ACC112 (cell line): ENCODE data around the gene ATP13A3.

Experiments used
- H2AFZ ChIP-seq: fragments of 200-600 bp; sonication (generic); one replicate; pipeline ENCODE4 v1.6.0; 2017; ENCODE audit warnings: antibody characterized with exemption, low read length; ENCODE audit not compliant: unreplicated experiment
- H3K27ac ChIP-seq: fragments of 200-600 bp; sonication (generic); 2 replicates; pipeline ENCODE4 v1.5.1; 2014; ENCODE audit warnings: low read depth, mild to moderate bottlenecking, antibody characterized with exemption, low read length, moderate library complexity
- H3K27me3 ChIP-seq: fragments of 200-600 bp; sonication (generic); 2 replicates; pipeline ENCODE4 v1.6.1; 2014; ENCODE audit warnings: mild to moderate bottlenecking, antibody characterized with exemption, low read length, moderate library complexity, mixed read lengths; ENCODE audit not compliant: insufficient read depth
- H3K36me3 ChIP-seq: fragments of 200-600 bp; sonication (generic); 2 replicates; pipeline ENCODE4 v1.6.1; 2016; ENCODE audit warnings: mild to moderate bottlenecking, antibody characterized with exemption, low read length, moderate library complexity, mixed read lengths; ENCODE audit not compliant: insufficient read depth
- H3K4me1 ChIP-seq: fragments of 200-600 bp; sonication (generic); one replicate; pipeline ENCODE4 v1.6.1; 2016; ENCODE audit warnings: low read length, mixed read lengths; ENCODE audit not compliant: insufficient read depth, unreplicated experiment, control insufficient read depth
- H3K4me3 ChIP-seq: fragments of 200-600 bp; sonication (generic); 2 replicates; pipeline ENCODE4 v1.5.1; 2014; ENCODE audit warnings: mild to moderate bottlenecking, low read depth, low read length
- H3K79me2 ChIP-seq: fragments of 200-600 bp; sonication (generic); one replicate; pipeline ENCODE4 v1.6.0; 2016; ENCODE audit warnings: low read length; ENCODE audit not compliant: control insufficient read depth, unreplicated experiment, insufficient read depth

The ATP13A3 gene

GRCh38 chr3:194364652-194365434 is 122.0 kb downstream of the ATP13A3 start:
- no peak overlapping the region for H3K4me3 ChIP-seq
- H3K36me3 ChIP-seq: no peaks in the 10 kb centered on the region
- peaks cover 5% of the 10 kb centered on the region; the same call in 1 of the 2 replicates for H3K27me3 ChIP-seq
- peaks cover 24% of the 10 kb centered on the region for H3K4me1 ChIP-seq
- no peak overlapping the region for H3K27ac ChIP-seq
- no peaks in the 10 kb centered on the region for H3K79me2 ChIP-seq
- no peak overlapping the region for H2AFZ ChIP-seq

DNA sequence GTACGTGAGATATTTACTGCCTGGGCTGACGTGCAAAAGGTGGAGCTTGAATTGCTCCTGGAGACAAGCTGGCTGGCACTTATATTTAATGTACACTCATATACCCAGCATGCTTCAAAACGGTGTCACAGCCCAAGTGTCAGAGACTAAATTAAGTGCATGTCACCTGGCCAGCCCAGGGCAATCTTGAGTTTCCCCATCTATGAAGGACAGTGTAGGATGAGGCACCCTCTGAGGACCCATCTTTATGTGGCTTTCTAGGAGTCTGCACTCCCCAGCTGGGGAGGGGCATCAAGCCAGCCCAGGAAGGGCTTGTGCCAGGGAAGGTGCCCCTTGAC is 122.5 kb downstream of the ATP13A3 start:
- H3K36me3 ChIP-seq: no peaks in the 10 kb centered on the region
- peaks cover 19% of the 10 kb centered on the region for H3K4me1 ChIP-seq
- no peaks in the 10 kb centered on the region for H3K79me2 ChIP-seq
- H3K27me3 ChIP-seq: peaks cover 5% of the 10 kb centered on the region; the same call in 1 of the 2 replicates
- H3K4me3 ChIP-seq: no peak overlapping the region
- no peak overlapping the region for H3K27ac ChIP-seq
- no peak overlapping the region for H2AFZ ChIP-seq

DNA sequence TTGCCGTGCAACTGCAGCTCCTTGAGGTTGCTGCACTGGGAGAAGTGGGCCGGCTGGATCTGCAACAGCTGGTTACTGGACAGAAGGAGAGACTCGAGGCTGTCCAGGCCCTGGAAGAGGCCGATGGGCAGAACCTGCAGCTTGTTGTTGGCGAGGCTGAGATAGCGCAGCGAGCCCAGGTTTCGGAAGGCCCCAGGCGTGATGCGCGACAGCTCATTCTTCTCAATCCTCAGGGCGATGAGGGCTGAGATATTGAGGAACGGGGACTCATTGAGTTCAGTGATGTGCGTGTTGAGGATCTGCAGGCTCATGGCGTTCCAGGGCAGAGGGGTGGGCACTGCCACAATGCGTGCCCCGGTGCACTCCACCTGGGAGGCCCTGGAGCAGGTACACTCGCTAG is 126.2 kb downstream of the ATP13A3 start:
- no peak overlapping the region for H3K4me3 ChIP-seq
- no peak overlapping the region for H2AFZ ChIP-seq
- peaks cover 7% of the 10 kb centered on the region for H3K4me1 ChIP-seq
- no peaks in the 10 kb centered on the region for H3K79me2 ChIP-seq
- H3K36me3 ChIP-seq: no peaks in the 10 kb centered on the region
- peaks cover 17% of the 10 kb centered on the region for H3K27me3 ChIP-seq
- no peak overlapping the region for H3K27ac ChIP-seq

DNA sequence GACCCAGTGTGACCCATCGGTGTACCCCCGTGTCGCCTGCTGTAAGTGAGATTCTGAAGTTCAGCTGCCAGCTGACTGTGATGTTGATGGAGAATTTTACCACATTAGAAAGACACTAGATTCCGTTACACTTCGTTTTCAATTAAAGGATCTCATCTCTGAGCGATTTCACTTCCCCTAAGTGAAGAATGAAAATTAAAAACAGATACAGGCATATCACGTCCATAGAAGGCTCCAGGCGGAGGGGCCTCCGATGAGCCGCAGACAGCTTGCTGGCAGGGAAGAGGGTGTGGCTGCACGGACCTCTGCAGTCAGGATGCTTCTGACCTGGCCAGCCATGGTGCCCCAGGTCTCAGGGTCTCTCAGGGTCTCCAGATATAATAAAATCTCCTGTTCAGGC is 129.1 kb downstream of the ATP13A3 start:
- no peaks in the 10 kb centered on the region for H3K36me3 ChIP-seq
- H3K4me1 ChIP-seq: no peaks in the 10 kb centered on the region
- H2AFZ ChIP-seq: no peak overlapping the region
- peaks cover 17% of the 10 kb centered on the region for H3K27me3 ChIP-seq
- no peaks in the 10 kb centered on the region for H3K79me2 ChIP-seq
- no peak overlapping the region for H3K4me3 ChIP-seq
- no peak overlapping the region for H3K27ac ChIP-seq

DNA sequence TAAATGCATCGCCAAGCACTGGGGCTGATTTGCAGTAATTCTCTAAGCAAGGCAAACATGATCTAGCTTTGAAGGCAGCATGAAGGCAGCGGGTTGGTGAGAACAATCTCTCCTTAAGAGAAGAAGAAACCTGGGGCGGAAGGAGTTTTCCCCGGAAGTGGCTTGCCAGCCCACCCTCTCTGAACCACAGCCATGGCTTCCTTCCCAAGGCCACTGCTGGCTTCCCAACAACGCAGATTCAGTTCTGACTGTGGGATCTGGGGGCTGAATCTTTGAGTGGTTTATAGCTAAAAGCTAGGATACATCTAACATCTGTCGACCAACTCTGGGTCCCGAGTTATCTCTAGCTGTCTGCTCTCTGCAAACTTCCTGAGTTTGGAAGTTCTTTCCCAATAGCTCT is 131.4 kb downstream of the ATP13A3 start:
- Histone ChIP-seq H3K27me3 (peaks cover 17% of the 10 kb centered on the region), H3K4me3 (no peak overlapping the region), H3K36me3 (no peaks in the 10 kb centered on the region), H3K27ac (no peak overlapping the region), H3K79me2 (no peaks in the 10 kb centered on the region), H2AFZ (no peak overlapping the region), H3K4me1 (no peaks in the 10 kb centered on the region)

GRCh38 chr3:194354315-194354714 is 132.5 kb downstream of the ATP13A3 start:
- Histone ChIP-seq H3K27me3 (peaks cover 17% of the 10 kb centered on the region), H3K79me2 (no peaks in the 10 kb centered on the region), H3K27ac (no peak overlapping the region), H3K36me3 (no peaks in the 10 kb centered on the region), H3K4me1 (no peaks in the 10 kb centered on the region), H3K4me3 (no peak overlapping the region), H2AFZ (no peak overlapping the region)
